Erythroblast (primary cell): ENCODE results near the gene RGS16.

Experiments used
- GATA1 ChIP-seq: IDR thresholded peaks from 2 replicates; pipeline ENCODE4 v1.6.1; 2011; ENCODE audit warnings: low read depth, mild to moderate bottlenecking, control low read depth, low read length, moderate library complexity
- POLR2A ChIP-seq: IDR thresholded peaks from 2 replicates; pipeline ENCODE4 v1.6.1; 2011; ENCODE audit warnings: mild to moderate bottlenecking, low read length

- TF ChIP-seq POLR2A: peak; percentile 90
- TF ChIP-seq GATA1: no peak
Observed at GRCh38 chr1:182604175-182605164, at the start of gene RGS16.
